Vagina (tissue), 2 donors: ENCODE results near the gene FBXO21. TPM values are rescaled to one million over a fixed set of nuclear protein-coding genes. Genes with fewer than 3 reads are reported as not detected.

Experiments
- DNase-seq, 2 donors: peaks; one replicate each; pipeline ENCODE4 v3.0.0-alpha.2; 2017; ENCODE audit errors: extremely low spot score in 2 of 2
- H3K27ac ChIP-seq: fragments of 200-600 bp; sonication (generic); one replicate; pipeline ENCODE4 v1.5.1; 2019
- H3K27me3 ChIP-seq: fragments of 200-600 bp; sonication (generic); one replicate; pipeline ENCODE4 v1.5.1; 2019
- H3K36me3 ChIP-seq, 2 donors: fragments of 200-600 bp; sonication (generic); one replicate each; pipeline ENCODE4 v1.5.1; 2017 to 2019
- H3K4me1 ChIP-seq: fragments of 200-600 bp; sonication (generic); one replicate; pipeline ENCODE4 v1.5.1; 2019
- H3K4me3 ChIP-seq, 2 donors: fragments of 200-600 bp; sonication (generic); 1 replicate in 1 of 2; 2 replicates in 1 of 2; pipeline ENCODE4 v1.5.1; 2016 to 2019
- H3K9me3 ChIP-seq: fragments of 200-600 bp; sonication (generic); one replicate; pipeline ENCODE4 v1.5.1; 2019
- CTCF ChIP-seq, 3 experiments: fragments of 450-650 bp in 2 of 3; fragments of 200-600 bp in 1 of 3; sonication (generic) in 1 of 3; IDR thresholded peaks; one replicate each; pipeline ENCODE4 v1.5.1; 2017 to 2019; ENCODE audit warnings: antibody characterized with exemption in 3 of 3, mild to moderate bottlenecking in 2 of 3, moderate library complexity in 2 of 3
- POLR2A ChIP-seq, 2 donors: fragments of 450-650 bp; IDR thresholded peaks; one replicate each; pipeline ENCODE4 v1.6.1; 2017; ENCODE audit warnings: antibody characterized with exemption in 2 of 2, mild to moderate bottlenecking in 2 of 2, moderate library complexity in 2 of 2
- POLR2AphosphoS5 ChIP-seq, 2 donors: sonication (generic); formaldehyde crosslinking; IDR thresholded peaks; one replicate each; pipeline ENCODE4 v1.9.0; 2017; ENCODE audit warnings: antibody characterized with exemption in 2 of 2, mild to moderate bottlenecking in 2 of 2, low read depth in 1 of 2; ENCODE audit not compliant: insufficient read depth in 1 of 2
- intact Hi-C: fragments of 100-400 bp; cut with DNase I; formaldehyde crosslinking; loops from one replicate; pipeline ENCODE4 v1.15.1; 2023
- total RNA-seq: library from RNA; depleted of rRNA; stranded (reverse); fragments of >200 nt; gene quantifications from one replicate; pipeline ENCODE4 v1.2.3, GENCODE V29; 2016

FBXO21 gene
- total RNA-seq, 1 donor from 2014 or later: 62.4 TPM

- intact Hi-C loops: no loop called here
- H3K36me3 ChIP-seq: peaks cover 3 to 89% of the 10 kb centered on the region in 2 donors
- no peak overlapping the region for H3K4me3 ChIP-seq
- no peak for DNase-seq
- H3K27ac ChIP-seq: no peak overlapping the region
- H3K27me3 ChIP-seq: no peaks in the 10 kb centered on the region
- TF ChIP-seq POLR2A (IDR thresholded peaks at IDR 0.05) (no peak), CTCF (IDR thresholded peaks at IDR 0.05) (no peak), POLR2AphosphoS5 (IDR thresholded peaks at IDR 0.05; ENCODE audit: insufficient read depth in 1 of 2, low read depth in 1 of 2) (no peak)
- H3K4me1 ChIP-seq: no peaks in the 10 kb centered on the region
- H3K9me3 ChIP-seq: no peaks in the 10 kb centered on the region
Observed at GRCh38 chr12:117172168-117172567, 18.1 kb downstream of the FBXO21 start.

GRCh38 chr12:117171499-117172162 lies 18.6 kb downstream of the FBXO21 start:
- H3K36me3 ChIP-seq: peaks cover 3 to 89% of the 10 kb centered on the region in 2 donors
- H3K4me1 ChIP-seq: no peaks in the 10 kb centered on the region
- no peak overlapping the region for H3K4me3 ChIP-seq
- no peak overlapping the region for H3K27ac ChIP-seq
- DNase-seq: no peak
- no peaks in the 10 kb centered on the region for H3K9me3 ChIP-seq
- TF ChIP-seq POLR2AphosphoS5 (IDR thresholded peaks at IDR 0.05; ENCODE audit: insufficient read depth in 1 of 2, low read depth in 1 of 2): no peak
- TF ChIP-seq POLR2A (IDR thresholded peaks at IDR 0.05): no peak
- no peak for TF ChIP-seq CTCF (IDR thresholded peaks at IDR 0.05)
- no peaks in the 10 kb centered on the region for H3K27me3 ChIP-seq
- intact Hi-C loops: no loop called here

GRCh38 chr12:117169548-117169947 lies 20.7 kb downstream of the FBXO21 start:
- H3K9me3 ChIP-seq: no peaks in the 10 kb centered on the region
- H3K4me1 ChIP-seq: no peaks in the 10 kb centered on the region
- H3K4me3 ChIP-seq: no peak overlapping the region
- no peak overlapping the region for H3K27ac ChIP-seq
- intact Hi-C loops: no loop called here
- H3K27me3 ChIP-seq: no peaks in the 10 kb centered on the region
- H3K36me3 ChIP-seq: peaks cover 0 to 83% of the 10 kb centered on the region in 2 donors
- TF ChIP-seq POLR2A (IDR thresholded peaks at IDR 0.05): no peak
- TF ChIP-seq POLR2AphosphoS5 (IDR thresholded peaks at IDR 0.05; ENCODE audit: insufficient read depth in 1 of 2, low read depth in 1 of 2): no peak
- TF ChIP-seq CTCF (IDR thresholded peaks at IDR 0.05): no peak
- DNase-seq: no peak

- TF ChIP-seq POLR2AphosphoS5 (IDR thresholded peaks at IDR 0.05; ENCODE audit: insufficient read depth in 1 of 2, low read depth in 1 of 2) (no peak), POLR2A (IDR thresholded peaks at IDR 0.05) (no peak), CTCF (IDR thresholded peaks at IDR 0.05) (no peak)
- Histone ChIP-seq H3K4me1 (no peaks in the 10 kb centered on the region), H3K27me3 (no peaks in the 10 kb centered on the region), H3K27ac (no peak overlapping the region), H3K36me3 (peaks cover 0 to 83% of the 10 kb centered on the region in 2 donors), H3K9me3 (no peaks in the 10 kb centered on the region), H3K4me3 (no peak overlapping the region)
- intact Hi-C loops: no loop called here
- no peak for DNase-seq
Observed at GRCh38 chr12:117168976-117169375, 21.3 kb downstream of the FBXO21 start.

- no peak for TF ChIP-seq POLR2A (IDR thresholded peaks at IDR 0.05)
- no peak for TF ChIP-seq CTCF (IDR thresholded peaks at IDR 0.05)
- no peak for TF ChIP-seq POLR2AphosphoS5 (IDR thresholded peaks at IDR 0.05; ENCODE audit: insufficient read depth in 1 of 2, low read depth in 1 of 2)
- Histone ChIP-seq H3K9me3 (no peaks in the 10 kb centered on the region), H3K27me3 (no peaks in the 10 kb centered on the region), H3K4me3 (no peak overlapping the region), H3K36me3 (peaks cover 0 to 84% of the 10 kb centered on the region in 2 donors), H3K27ac (no peak overlapping the region), H3K4me1 (no peaks in the 10 kb centered on the region)
- intact Hi-C loops: no loop called here
- no peak for DNase-seq
Observed at GRCh38 chr12:117167769-117168168, 22.5 kb downstream of the FBXO21 start.
